ENCODE results near the gene RHOG.
"Not testable (repeated sequence)": the region's sequence is repeated elsewhere in the genome, so short reads cannot be mapped to it uniquely, and the experiment has no call there.

Gene RHOG

GRCh38 chr11:3840870-3841425, at the start of gene RHOG:
TSS of gene RHOG (minus strand) at chr11:3840959. CDS start at chr11:3828138, 12,821 bp downstream.
- DNase-seq (ENCODE audit: low spot score), result peak; percentile 52

- DNase-seq (ENCODE audit: low spot score), result no peak
These were observed 49.3 kb upstream of the RHOG start for GRCh38 chr11:3890014-3890413.

GRCh38 chr11:3888876-3889275, 48.1 kb upstream of the RHOG start:
- DNase-seq (ENCODE audit: low spot score), result no peak

- no peak for DNase-seq (ENCODE audit: low spot score)
These were observed 46.2 kb upstream of the RHOG start for GRCh38 chr11:3886985-3887384.

GRCh38 chr11:3885855-3886254, 45.1 kb upstream of the RHOG start:
- DNase-seq (ENCODE audit: low spot score), result no peak

GRCh38 chr11:3882655-3883054, 41.9 kb upstream of the RHOG start:
- DNase-seq (ENCODE audit: low spot score), result no peak

- no peak for DNase-seq (ENCODE audit: low spot score)
These were observed 40.0 kb upstream of the RHOG start for GRCh38 chr11:3880724-3881123.

GRCh38 chr11:3879967-3880542, 39.3 kb upstream of the RHOG start:
- DNase-seq (ENCODE audit: low spot score), result no peak

- no peak for DNase-seq (ENCODE audit: low spot score)
These were observed 38.6 kb upstream of the RHOG start for GRCh38 chr11:3879216-3879966.

GRCh38 chr11:3878258-3878584, 37.5 kb upstream of the RHOG start:
- no peak for DNase-seq (ENCODE audit: low spot score)

- no peak for DNase-seq (ENCODE audit: low spot score)
These were observed 36.9 kb upstream of the RHOG start for GRCh38 chr11:3877364-3878257.

- no peak for DNase-seq (ENCODE audit: low spot score)
These were observed 35.9 kb upstream of the RHOG start for GRCh38 chr11:3876613-3877012.

GRCh38 chr11:3873712-3874349, 33.1 kb upstream of the RHOG start:
- no peak for DNase-seq (ENCODE audit: low spot score)

- DNase-seq (ENCODE audit: low spot score), result no peak
These were observed 26.7 kb upstream of the RHOG start for GRCh38 chr11:3867209-3868091.

- DNase-seq (ENCODE audit: low spot score), result no peak
These were observed 26.1 kb upstream of the RHOG start for GRCh38 chr11:3866836-3867208.

- DNase-seq (ENCODE audit: low spot score), result no peak
These were observed 25.4 kb upstream of the RHOG start for GRCh38 chr11:3866206-3866605.

- no peak for DNase-seq (ENCODE audit: low spot score)
These were observed 24.8 kb upstream of the RHOG start for GRCh38 chr11:3865388-3866193.

- no peak for DNase-seq (ENCODE audit: low spot score)
These were observed 20.9 kb upstream of the RHOG start for GRCh38 chr11:3861683-3862082.

GRCh38 chr11:3860898-3861393, 20.2 kb upstream of the RHOG start:
- not testable (repeated sequence) for DNase-seq (ENCODE audit: low spot score)

GRCh38 chr11:3860375-3860774, 19.6 kb upstream of the RHOG start:
- DNase-seq (ENCODE audit: low spot score), result no peak

Measured in cerebellar cortex (tissue), 1 donor.